GM19372 (cell line): ENCODE measurements around the gene TMPRSS9.

Experiments
- ATAC-seq: cut with Tn5 transposase; IDR thresholded peaks from one replicate; pipeline ENCODE4 v1.9.1; 2021; ENCODE audit warnings: mild to moderate bottlenecking, low read depth, moderate library complexity; ENCODE audit not compliant: unreplicated experiment

TMPRSS9 gene

GRCh38 chr19:2329149-2329478 lies 31.0 kb upstream of the TMPRSS9 start:
- ATAC-seq = no peak

- no peak for ATAC-seq
These were observed 30.6 kb upstream of the TMPRSS9 start for GRCh38 chr19:2329501-2329916.

GRCh38 chr19:2330255-2330631 lies 29.8 kb upstream of the TMPRSS9 start:
- ATAC-seq = no peak

- no peak for ATAC-seq
These were observed 29.3 kb upstream of the TMPRSS9 start for GRCh38 chr19:2330632-2331284.

- ATAC-seq = no peak
These were observed 28.3 kb upstream of the TMPRSS9 start for GRCh38 chr19:2331601-2332246.

- ATAC-seq = no peak
These were observed 27.6 kb upstream of the TMPRSS9 start for GRCh38 chr19:2332341-2333026.

- no peak for ATAC-seq
These were observed 26.8 kb upstream of the TMPRSS9 start for GRCh38 chr19:2333027-2333806.

GRCh38 chr19:2333807-2334211 lies 26.3 kb upstream of the TMPRSS9 start:
- no peak for ATAC-seq

GRCh38 chr19:2334426-2334825 lies 25.6 kb upstream of the TMPRSS9 start:
- no peak for ATAC-seq

- ATAC-seq = no peak
These were observed 24.8 kb upstream of the TMPRSS9 start for GRCh38 chr19:2334986-2335846.

GRCh38 chr19:2335848-2336247 lies 24.2 kb upstream of the TMPRSS9 start:
- no peak for ATAC-seq

- no peak for ATAC-seq
These were observed 23.3 kb upstream of the TMPRSS9 start for GRCh38 chr19:2336528-2337328.

- no peak for ATAC-seq
These were observed 22.7 kb upstream of the TMPRSS9 start for GRCh38 chr19:2337329-2337707.

GRCh38 chr19:2338055-2338615 lies 21.9 kb upstream of the TMPRSS9 start:
- no peak for ATAC-seq

- ATAC-seq = no peak
These were observed 21.1 kb upstream of the TMPRSS9 start for GRCh38 chr19:2338751-2339643.

- no peak for ATAC-seq
These were observed 20.3 kb upstream of the TMPRSS9 start for GRCh38 chr19:2339644-2340310.

GRCh38 chr19:2340496-2341243 lies 19.4 kb upstream of the TMPRSS9 start:
- no peak for ATAC-seq
